Activated naive CD8-positive, alpha-beta T cell treated with anti-CD3 and anti-CD28 coated beads, Interleukin-2, amount 10 ng/mL, durations not matched to agents 7 days and 5 days (primary cell): ENCODE data around the gene POC1A. TPM values are rescaled to one million over a fixed set of nuclear protein-coding genes. Genes with fewer than 3 reads are reported as not detected.

Experiments used
- ATAC-seq: fragments of 150-1000 bp; cut with Tn5 transposase; one replicate; pipeline ENCODE4 v1.10.0; 2021; ENCODE audit warnings: low read depth, moderate library complexity
- POLR2A ChIA-PET: fragments of 350-600 bp; sonication (Branson Sonifier 250); formaldehyde crosslinking; loops from one replicate; lab custom pipeline; 2021; ENCODE audit warnings: antibody characterized with exemption; lab: Charles Lee
- DNase-seq: peaks from one replicate; pipeline ENCODE4 v3.0.0; 2021
- H3K27ac Mint-ChIP-seq: one replicate; pipeline ENCODE4 v1.8.0; 2022; ENCODE audit warnings: mild to moderate bottlenecking, mixed read lengths
- H3K27me3 Mint-ChIP-seq: one replicate; pipeline ENCODE4 v1.8.0; 2022; ENCODE audit warnings: mild to moderate bottlenecking, moderate library complexity, mixed read lengths
- H3K36me3 Mint-ChIP-seq: one replicate; pipeline ENCODE4 v1.8.0; 2021; ENCODE audit warnings: mild to moderate bottlenecking, mixed read lengths
- H3K4me1 Mint-ChIP-seq: one replicate; pipeline ENCODE4 v1.8.0; 2021; ENCODE audit warnings: mixed read lengths
- H3K4me3 Mint-ChIP-seq: one replicate; pipeline ENCODE4 v1.8.0; 2022; ENCODE audit warnings: mild to moderate bottlenecking, moderate library complexity, mixed read lengths
- H3K9me3 Mint-ChIP-seq: one replicate; pipeline ENCODE4 v1.8.0; 2021; ENCODE audit warnings: mixed read lengths
- total RNA-seq, 2 experiments: library from RNA; stranded (reverse); gene quantifications; one replicate each; pipeline ENCODE4 v1.2.3, GENCODE V29; 2021

Gene POC1A
- total RNA-seq, 2 experiments from 2014 or later, result 20.8 to 22.4 TPM

GRCh38 chr3:52130966-52131622 lies 23.1 kb downstream of the POC1A start:
- no peak for ATAC-seq
- Mint-ChIP-seq H3K27ac (no peak overlapping the region), H3K4me3 (no peak overlapping the region), H3K36me3 (peaks cover 3% of the 10 kb centered on the region), H3K27me3 (no peaks in the 10 kb centered on the region), H3K4me1 (peaks cover 9% of the 10 kb centered on the region), H3K9me3 (no peaks in the 10 kb centered on the region)
- POLR2A ChIA-PET, result interaction anchor here (0.5 kb wide), 1 partner anchor 159 kb away, joined by 3 read pairs; no protein-coding TSS in a partner anchor
- no peak for DNase-seq

- Mint-ChIP-seq H3K9me3 (no peaks in the 10 kb centered on the region), H3K4me1 (peaks cover 9% of the 10 kb centered on the region), H3K36me3 (peaks cover 5% of the 10 kb centered on the region), H3K27ac (no peak overlapping the region), H3K27me3 (no peaks in the 10 kb centered on the region), H3K4me3 (no peak overlapping the region)
- POLR2A ChIA-PET, result no interaction called here
- no peak for ATAC-seq
- no peak for DNase-seq
Measured at GRCh38 chr3:52128118-52128683, 26.0 kb downstream of the POC1A start.

GRCh38 chr3:52126500-52126899 lies 27.7 kb downstream of the POC1A start:
- H3K9me3 Mint-ChIP-seq, result no peaks in the 10 kb centered on the region
- DNase-seq, result no peak
- H3K27me3 Mint-ChIP-seq, result no peaks in the 10 kb centered on the region
- H3K36me3 Mint-ChIP-seq, result peaks cover 7% of the 10 kb centered on the region
- no peak overlapping the region for H3K27ac Mint-ChIP-seq
- POLR2A ChIA-PET, result no interaction called here
- H3K4me1 Mint-ChIP-seq, result peaks cover 14% of the 10 kb centered on the region
- ATAC-seq, result no peak
- no peak overlapping the region for H3K4me3 Mint-ChIP-seq

GRCh38 chr3:52126036-52126435 lies 28.2 kb downstream of the POC1A start:
- DNase-seq (no peak), ATAC-seq (no peak)
- H3K27ac Mint-ChIP-seq, result no peak overlapping the region
- peaks cover 14% of the 10 kb centered on the region for H3K4me1 Mint-ChIP-seq
- H3K9me3 Mint-ChIP-seq, result no peaks in the 10 kb centered on the region
- POLR2A ChIA-PET, result no interaction called here
- H3K4me3 Mint-ChIP-seq, result no peak overlapping the region
- peaks cover 9% of the 10 kb centered on the region for H3K36me3 Mint-ChIP-seq
- no peaks in the 10 kb centered on the region for H3K27me3 Mint-ChIP-seq

GRCh38 chr3:52124766-52125165 lies 29.5 kb downstream of the POC1A start:
- Mint-ChIP-seq H3K27ac (no peak overlapping the region), H3K4me3 (no peak overlapping the region), H3K36me3 (peaks cover 14% of the 10 kb centered on the region), H3K9me3 (no peaks in the 10 kb centered on the region), H3K4me1 (peaks cover 24% of the 10 kb centered on the region), H3K27me3 (no peaks in the 10 kb centered on the region)
- POLR2A ChIA-PET, result no interaction called here
- DNase-seq, result no peak
- no peak for ATAC-seq

- Mint-ChIP-seq H3K4me1 (peaks cover 24% of the 10 kb centered on the region), H3K4me3 (no peak overlapping the region), H3K27me3 (no peaks in the 10 kb centered on the region), H3K36me3 (peaks cover 20% of the 10 kb centered on the region), H3K9me3 (no peaks in the 10 kb centered on the region), H3K27ac (no peak overlapping the region)
- POLR2A ChIA-PET, result no interaction called here
- DNase-seq (no peak), ATAC-seq (no peak)
Measured at GRCh38 chr3:52124126-52124525, 30.1 kb downstream of the POC1A start.

GRCh38 chr3:52123106-52123725 lies 31.0 kb downstream of the POC1A start:
- Mint-ChIP-seq H3K4me1 (peaks cover 24% of the 10 kb centered on the region), H3K9me3 (no peaks in the 10 kb centered on the region), H3K36me3 (peaks cover 21% of the 10 kb centered on the region), H3K27me3 (no peaks in the 10 kb centered on the region), H3K27ac (no peak overlapping the region), H3K4me3 (no peak overlapping the region)
- ATAC-seq (peak; percentile 82), DNase-seq (peak; percentile 87)
- POLR2A ChIA-PET, result interaction anchor here (1.0 to 2.6 kb wide), 3 partner anchors 69 to 127 kb away, joined by 3 to 9 read pairs (median 5); partner anchors contain the start of gene RPL29

- peaks cover 21% of the 10 kb centered on the region for H3K36me3 Mint-ChIP-seq
- H3K27ac Mint-ChIP-seq, result peak overlapping the region; percentile 44
- POLR2A ChIA-PET, result interaction anchor here (1.0 to 2.6 kb wide), 3 partner anchors 68 to 127 kb away, joined by 3 to 9 read pairs (median 5); partner anchors contain the start of gene RPL29
- no peaks in the 10 kb centered on the region for H3K27me3 Mint-ChIP-seq
- DNase-seq (no peak), ATAC-seq (no peak)
- H3K9me3 Mint-ChIP-seq, result no peaks in the 10 kb centered on the region
- H3K4me3 Mint-ChIP-seq, result no peak overlapping the region
- peaks cover 24% of the 10 kb centered on the region for H3K4me1 Mint-ChIP-seq
Measured at GRCh38 chr3:52122491-52122890, 31.7 kb downstream of the POC1A start.

- POLR2A ChIA-PET, result interaction anchor here (1.2 to 2.6 kb wide), 2 partner anchors 66 to 120 kb away, joined by 3 to 9 read pairs; partner anchors contain the start of gene DUSP7
Measured at GRCh38 chr3:52121813-52122212, 32.4 kb downstream of the POC1A start.

GRCh38 chr3:52121464-52121805 lies 32.8 kb downstream of the POC1A start:
- H3K4me3 Mint-ChIP-seq, result peak overlapping the region; percentile 44
- H3K9me3 Mint-ChIP-seq, result no peaks in the 10 kb centered on the region
- peaks cover 18% of the 10 kb centered on the region for H3K36me3 Mint-ChIP-seq
- peaks cover 24% of the 10 kb centered on the region for H3K4me1 Mint-ChIP-seq
- ATAC-seq, result peak; percentile 34
- no peak for DNase-seq
- POLR2A ChIA-PET, result interaction anchor here (1.2 to 2.6 kb wide), 2 partner anchors 65 to 119 kb away, joined by 3 to 9 read pairs; partner anchors contain the start of gene DUSP7
- no peaks in the 10 kb centered on the region for H3K27me3 Mint-ChIP-seq
- H3K27ac Mint-ChIP-seq, result peak overlapping the region; percentile 94

More at GRCh38 chr3:52121813-52122212, 32.4 kb downstream of the POC1A start:
- Mint-ChIP-seq H3K4me1 (peaks cover 24% of the 10 kb centered on the region), H3K27me3 (no peaks in the 10 kb centered on the region), H3K27ac (peak overlapping the region; percentile 44), H3K36me3 (peaks cover 19% of the 10 kb centered on the region), H3K9me3 (no peaks in the 10 kb centered on the region), H3K4me3 (no peak overlapping the region)
- DNase-seq (no peak), ATAC-seq (no peak)

- Mint-ChIP-seq H3K9me3 (no peaks in the 10 kb centered on the region), H3K4me3 (peak overlapping the region; percentile 44), H3K27me3 (no peaks in the 10 kb centered on the region), H3K4me1 (peaks cover 22% of the 10 kb centered on the region), H3K27ac (peak overlapping the region; percentile 94), H3K36me3 (peaks cover 18% of the 10 kb centered on the region)
- ATAC-seq (no peak), DNase-seq (no peak)
- POLR2A ChIA-PET, result interaction anchor here (1.1 to 1.2 kb wide), 2 partner anchors 65 to 66 kb away, joined by 3 read pairs; partner anchors contain the start of gene DUSP7
Measured at GRCh38 chr3:52120556-52121463, 33.4 kb downstream of the POC1A start.

- Mint-ChIP-seq H3K4me1 (peaks cover 24% of the 10 kb centered on the region), H3K27ac (no peak overlapping the region), H3K36me3 (peaks cover 19% of the 10 kb centered on the region), H3K4me3 (no peak overlapping the region), H3K27me3 (no peaks in the 10 kb centered on the region), H3K9me3 (no peaks in the 10 kb centered on the region)
- ATAC-seq (no peak), DNase-seq (no peak)
- POLR2A ChIA-PET, result interaction anchor here (1.1 kb wide), 1 partner anchor 65 kb away, joined by 3 read pairs; no protein-coding TSS in a partner anchor
Measured at GRCh38 chr3:52119826-52120225, 34.4 kb downstream of the POC1A start.

- Mint-ChIP-seq H3K36me3 (peaks cover 19% of the 10 kb centered on the region), H3K4me3 (no peak overlapping the region), H3K27ac (no peak overlapping the region), H3K27me3 (no peaks in the 10 kb centered on the region), H3K9me3 (no peaks in the 10 kb centered on the region), H3K4me1 (peaks cover 24% of the 10 kb centered on the region)
- POLR2A ChIA-PET, result no interaction called here
- ATAC-seq (no peak), DNase-seq (no peak)
Measured at GRCh38 chr3:52119099-52119498, 35.1 kb downstream of the POC1A start.
